Muscle of leg (tissue), 16 donors: ENCODE data around the gene ROPN1B. TPM values are rescaled to one million over a fixed set of nuclear protein-coding genes. Genes with fewer than 3 reads are reported as not detected.
A peak's percentile ranks its signal among the peaks of the same experiment; 100 is the strongest.
"Not testable (repeated sequence)": the region's sequence is repeated elsewhere in the genome, so short reads cannot be mapped to it uniquely, and the experiment has no call there.

Source experiments
- DNase-seq: peaks from one replicate; pipeline ENCODE4 v3.0.0; 2013
- H3K27ac ChIP-seq: one replicate; pipeline ENCODE4 v1.5.1; 2013; ENCODE audit warnings: mild to moderate bottlenecking, low read length, control low read depth
- H3K27me3 ChIP-seq: one replicate; pipeline ENCODE4 v1.6.1; 2013; ENCODE audit warnings: low read length; ENCODE audit not compliant: control insufficient read depth, insufficient read depth
- H3K36me3 ChIP-seq: one replicate; pipeline ENCODE4 v1.6.1; 2013; ENCODE audit warnings: low read length; ENCODE audit not compliant: control insufficient read depth, insufficient read depth
- H3K4me1 ChIP-seq: one replicate; pipeline ENCODE4 v1.6.1; 2013; ENCODE audit warnings: low read length; ENCODE audit not compliant: control insufficient read depth, insufficient read depth
- H3K4me3 ChIP-seq: one replicate; pipeline ENCODE4 v1.5.1; 2013; ENCODE audit warnings: low read length, control low read depth
- H3K9me3 ChIP-seq: replicated peaks from 2 replicates; pipeline ENCODE4 v1.6.1; 2013; ENCODE audit warnings: low read depth, low read length; ENCODE audit not compliant: control insufficient read depth
- WGBS: methylation state at CpG from one replicate; pipeline ENCODE4 v1.1.5; 2013; ENCODE audit warnings: missing lambda C conversion rate; ENCODE audit not compliant: insufficient coverage; 5-methylcytosine and 5-hydroxymethylcytosine counted together
- long read RNA-seq, 11 donors: transcript quantifications; one replicate each; lab custom pipeline, GENCODE V29; 2026
- polyA plus RNA-seq, 8 donors: library from polyadenylated mRNA; unstranded; fragments of 120-200 nt; gene quantifications; one replicate each; pipeline versions ENCODE4 v1.2.1 to v1.2.3, GENCODE V29; 2013; ENCODE audit warnings: inconsistent platforms in 1 of 8, low replicate concordance in 1 of 8; ENCODE audit not compliant: insufficient read length in 8 of 8, insufficient read depth in 1 of 8
- total RNA-seq: library from RNA; stranded (reverse); fragments of 120-200 nt; gene quantifications from one replicate; pipeline ENCODE4 v1.2.4, GENCODE V29; 2013

ROPN1B gene
- total RNA-seq = not detected
- under 1 TPM in 5 of 8 donors, not detected in 3; 0.19 to 0.55 (median 0.25) TPM for polyA plus RNA-seq
- long read RNA-seq, donor 1 = 0 reads
- long read RNA-seq, donor 2, partial matches to known transcripts = 0 of 1 reads
- long read RNA-seq, donor 2, other reads (novel, unspliced or antisense) = 0 of 1 reads
- long read RNA-seq, donor 3 = 0 reads
- long read RNA-seq, donor 4 = 0 reads
- long read RNA-seq, donor 5 = 0 reads
- long read RNA-seq, donor 6 = 0 reads
- long read RNA-seq, donor 7 = 0 reads
- long read RNA-seq, donor 8 = 0 reads
- long read RNA-seq, donor 9 = 0 reads
- long read RNA-seq, donor 10 = 0 reads
- long read RNA-seq, donor 11 = 0 reads

DNA sequence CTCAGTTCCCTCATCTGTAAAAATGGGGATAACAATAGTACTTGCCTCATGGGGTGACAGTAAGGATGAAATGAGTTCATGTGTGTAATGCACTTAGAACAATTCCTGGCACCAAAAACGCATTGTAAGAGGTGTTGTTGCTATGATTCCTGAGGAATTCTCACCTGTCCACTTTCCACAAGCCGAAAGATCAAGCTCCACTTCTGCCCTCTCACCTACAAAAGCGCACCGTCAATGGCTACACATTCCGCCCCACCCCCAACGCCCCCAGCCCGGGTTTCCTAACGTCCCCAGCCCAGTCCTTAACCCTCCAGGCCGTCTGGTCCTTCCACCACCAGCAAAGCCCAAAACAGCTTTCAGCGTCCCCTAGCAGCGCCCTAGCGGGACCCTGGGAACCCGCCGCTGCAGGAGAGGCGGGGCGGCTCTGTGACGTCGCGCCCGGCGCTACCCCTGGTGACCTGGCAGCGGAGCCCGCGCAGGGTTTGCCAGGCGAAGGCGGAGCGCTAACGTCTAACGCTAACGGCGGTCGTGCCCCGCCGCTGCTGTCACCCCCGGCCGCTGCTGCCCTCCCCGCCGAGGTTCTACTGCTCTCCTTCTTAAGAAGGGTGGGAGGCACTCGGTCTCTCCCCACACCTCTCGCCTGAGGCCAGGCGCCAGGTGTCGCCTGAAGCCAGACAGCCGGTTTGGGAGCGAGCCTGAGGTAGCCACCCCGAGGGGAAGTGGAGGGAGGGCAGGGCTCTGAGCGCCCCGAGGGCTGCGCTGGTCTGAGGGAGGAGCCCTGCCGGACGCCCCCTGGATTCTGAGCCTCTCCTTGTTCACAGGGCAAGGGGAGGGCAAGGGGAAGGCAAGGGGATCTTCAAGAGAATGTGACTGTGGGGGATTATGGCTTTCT is at the start of gene ROPN1B:
ROPN1B (plus strand) TSS at position 478 of the 892 bp plus-strand sequence. CDS start 2,877 bp downstream, outside the sequence.
- not testable (repeated sequence) for H3K4me3 ChIP-seq

GRCh38 chr3:125920191-125920590 is 48.8 kb upstream of the ROPN1B start:
- 77% methylated on average over 4 of the region's 10 CpGs for WGBS
- H3K27me3 ChIP-seq, H3K27ac ChIP-seq, H3K36me3 ChIP-seq, H3K9me3 ChIP-seq, H3K4me3 ChIP-seq, DNase-seq, H3K4me1 ChIP-seq: not testable (repeated sequence)

More for the DNA sequence above, at the start of gene ROPN1B:
- DNase-seq, H3K27ac ChIP-seq, H3K9me3 ChIP-seq, H3K36me3 ChIP-seq, H3K4me1 ChIP-seq: not testable (repeated sequence)
- peaks cover 34% of the 10 kb centered on the region for H3K27me3 ChIP-seq
- no CpG with 5 or more reads among the region's 50 CpGs for WGBS

DNA sequence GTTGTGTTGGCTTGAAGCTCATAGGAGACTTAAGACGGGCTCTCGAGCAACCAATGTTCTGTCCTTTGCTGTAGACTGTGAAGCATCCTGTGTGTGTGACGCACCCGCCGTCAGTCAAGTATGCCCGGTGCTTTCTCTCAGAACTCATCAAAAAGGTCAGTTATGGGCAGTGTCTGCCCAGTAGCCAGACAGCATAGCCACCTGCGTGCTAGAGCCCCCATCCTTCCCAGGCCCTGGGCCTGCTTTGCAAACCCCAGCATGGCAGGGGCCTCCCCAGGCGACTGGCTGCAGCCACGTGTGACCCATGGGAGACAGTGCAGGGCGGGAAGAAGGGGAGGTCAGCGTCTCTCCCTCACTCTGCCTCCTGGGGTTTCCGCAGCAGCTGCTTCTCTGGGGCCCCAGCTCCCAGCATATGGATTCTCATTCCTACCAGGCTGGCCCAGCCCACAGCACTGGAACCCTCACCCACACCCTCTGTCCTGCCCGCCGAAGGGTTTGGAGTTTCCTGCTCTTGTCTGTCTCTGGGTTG is 48.2 kb upstream of the ROPN1B start:
- H3K9me3 ChIP-seq, H3K4me1 ChIP-seq, H3K27ac ChIP-seq, H3K27me3 ChIP-seq, DNase-seq, H3K4me3 ChIP-seq, H3K36me3 ChIP-seq: not testable (repeated sequence)
- WGBS = 81% methylated on average over 7 of the region's 14 CpGs

DNA sequence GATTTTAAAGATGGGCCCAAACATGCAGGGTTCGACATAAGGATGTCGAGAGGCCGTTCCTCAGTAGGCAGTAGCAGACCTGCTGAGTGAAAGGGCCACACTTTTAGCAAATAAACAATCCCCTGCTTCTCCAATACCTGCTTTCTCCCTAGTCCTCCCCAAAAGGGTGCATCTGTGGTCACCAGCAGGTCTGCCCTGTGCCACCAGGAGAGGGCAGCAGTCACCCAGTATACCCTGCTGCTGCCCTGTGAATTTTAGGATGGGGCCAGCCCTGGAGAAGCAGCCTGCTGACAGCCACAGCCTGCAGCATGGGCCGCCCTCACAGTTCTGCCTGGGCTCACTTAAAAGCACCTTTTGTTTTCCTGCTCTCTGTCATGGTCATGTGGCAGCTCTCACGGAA is 47.3 kb upstream of the ROPN1B start:
- H3K4me3 ChIP-seq, H3K27ac ChIP-seq, H3K4me1 ChIP-seq, H3K9me3 ChIP-seq, H3K36me3 ChIP-seq, H3K27me3 ChIP-seq: not testable (repeated sequence)
- 47% methylated on average over 2 of the region's 5 CpGs for WGBS
- peak; percentile 48 for DNase-seq

DNA sequence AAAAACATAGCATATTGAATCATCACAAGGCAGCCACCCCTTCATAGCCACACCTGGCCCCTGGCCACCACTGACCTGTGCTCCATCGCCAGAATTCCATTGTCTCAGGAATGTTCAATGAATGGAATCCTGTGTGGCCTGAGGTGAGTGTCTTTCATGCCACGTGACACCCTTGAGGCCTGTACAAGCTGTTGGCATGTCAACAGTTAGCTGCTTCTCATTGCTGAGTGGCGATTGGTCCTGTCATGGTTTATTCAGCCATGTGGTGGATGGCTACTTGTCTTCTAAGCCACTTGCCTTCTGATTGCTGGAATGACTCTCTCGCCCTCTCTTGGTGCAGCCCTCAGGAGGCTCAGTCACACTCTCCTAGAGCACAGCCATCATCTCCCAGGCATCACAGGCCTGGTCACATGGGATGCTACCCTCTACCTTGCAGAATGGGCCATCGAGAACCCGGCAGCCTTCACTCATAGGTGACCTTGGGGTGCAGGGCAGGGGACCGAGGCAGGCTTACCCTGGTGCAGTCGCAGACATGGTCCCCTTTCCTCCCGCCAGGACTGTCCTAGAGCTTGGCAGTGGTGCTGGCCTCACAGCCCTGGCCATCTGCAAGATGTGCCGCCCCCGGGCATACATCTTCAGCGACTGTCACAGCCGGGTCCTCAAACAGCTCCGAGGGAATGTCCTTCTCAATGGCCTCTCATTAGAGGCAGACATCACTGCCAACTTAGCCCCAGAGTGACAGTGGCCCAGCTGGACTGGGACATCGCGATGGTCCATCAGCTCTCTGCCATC is 45.5 kb upstream of the ROPN1B start:
- not testable (repeated sequence) for DNase-seq, H3K9me3 ChIP-seq, H3K27me3 ChIP-seq, H3K4me1 ChIP-seq, H3K4me3 ChIP-seq, H3K27ac ChIP-seq, H3K36me3 ChIP-seq
- WGBS = 91% methylated on average over 9 of the region's 16 CpGs

- not testable (repeated sequence) for H3K27me3 ChIP-seq, H3K4me1 ChIP-seq, DNase-seq, H3K36me3 ChIP-seq, H3K27ac ChIP-seq, H3K9me3 ChIP-seq, H3K4me3 ChIP-seq
- 70% methylated on average over 2 of the region's 9 CpGs for WGBS
Observed at GRCh38 chr3:125924276-125924675, 44.7 kb upstream of the ROPN1B start.

DNA sequence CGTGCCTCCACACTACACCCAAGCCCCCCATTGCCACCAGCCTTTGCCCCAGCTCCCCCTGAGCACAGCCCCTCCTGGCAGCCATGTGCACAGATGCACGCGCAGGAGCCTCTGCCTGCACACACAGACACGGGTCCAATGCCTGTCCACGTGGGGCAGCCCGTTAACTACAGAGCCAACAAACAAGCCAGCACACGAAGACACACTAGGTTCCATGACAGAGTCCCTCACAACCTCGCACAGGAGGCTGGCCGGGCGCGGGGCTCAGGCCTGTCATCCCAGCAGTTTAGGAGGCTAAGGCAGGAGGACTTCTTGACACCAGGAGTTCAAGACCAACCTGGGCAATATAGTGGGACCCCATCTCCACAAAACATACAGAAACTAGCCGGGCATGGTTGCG is 43.3 kb upstream of the ROPN1B start:
- 92% methylated on average over 5 of the region's 13 CpGs for WGBS
- not testable (repeated sequence) for H3K9me3 ChIP-seq, H3K4me3 ChIP-seq

GRCh38 chr3:125928771-125929545 is 40.0 kb upstream of the ROPN1B start:
- WGBS = 36% methylated on average over 9 of the region's 22 CpGs
- not testable (repeated sequence) for H3K9me3 ChIP-seq, H3K4me1 ChIP-seq, H3K4me3 ChIP-seq, H3K27me3 ChIP-seq, H3K36me3 ChIP-seq
- H3K27ac ChIP-seq = peak overlapping the region; percentile 55
- DNase-seq = peak; percentile 78

More for the DNA sequence above, 43.3 kb upstream of the ROPN1B start:
- not testable (repeated sequence) for H3K4me1 ChIP-seq, H3K27me3 ChIP-seq, H3K36me3 ChIP-seq, DNase-seq, H3K27ac ChIP-seq

DNA sequence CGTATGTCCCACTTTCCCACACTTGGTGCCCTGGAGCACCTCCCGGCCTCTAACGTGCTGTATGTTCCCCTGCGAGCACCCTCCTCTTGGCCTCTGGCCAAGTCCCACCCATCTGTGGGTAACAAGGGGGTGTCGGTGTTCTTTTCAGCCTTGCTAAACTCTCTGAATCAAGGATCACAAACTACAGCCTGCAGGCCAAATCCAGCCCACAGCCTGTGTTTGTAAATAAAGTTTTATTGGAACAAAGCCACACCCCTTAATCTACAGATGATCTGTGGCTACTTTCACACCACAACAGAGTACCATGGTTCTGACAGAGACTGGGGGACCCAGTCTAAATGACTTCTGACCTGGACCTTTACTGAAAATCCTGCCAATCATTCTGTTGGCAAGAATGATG is 39.2 kb upstream of the ROPN1B start:
- H3K27ac ChIP-seq, H3K27me3 ChIP-seq, H3K9me3 ChIP-seq, DNase-seq, H3K4me1 ChIP-seq, H3K4me3 ChIP-seq, H3K36me3 ChIP-seq: not testable (repeated sequence)
- WGBS = 33% methylated on average over 1 of the region's 5 CpGs
